Heart left ventricle (tissue), 16 donors: ENCODE results near the gene MICAL3. TPM values are rescaled to one million over a fixed set of nuclear protein-coding genes. Genes with fewer than 3 reads are reported as not detected.

Experiments
- ATAC-seq, 4 donors: fragments of 200-7000 bp; cut with Tn5 transposase; one replicate each; pipeline ENCODE4 v1.9.1; 2020 to 2022; ENCODE audit warnings: moderate library complexity in 4 of 4, mild to moderate bottlenecking in 3 of 4, moderate number of reproducible peaks in 1 of 4
- DNase-seq, 5 donors: peaks; one replicate each; pipeline ENCODE4 v3.0.0-alpha.2; 2020
- H3K27ac ChIP-seq, 12 donors: fragments of 200-600 bp; sonication (generic) in 4 of 12; one replicate each; pipeline versions ENCODE4 v1.5.0 to v1.8.0; 2016 to 2022; ENCODE audit warnings: mild to moderate bottlenecking in 2 of 12
- H3K27me3 ChIP-seq, 9 donors: fragments of 200-600 bp; sonication (generic) in 2 of 9; one replicate each; pipeline versions ENCODE4 v1.5.1 to v1.8.0; 2016 to 2022; ENCODE audit warnings: mild to moderate bottlenecking in 3 of 9
- H3K36me3 ChIP-seq, 9 donors: fragments of 200-600 bp; sonication (generic) in 2 of 9; one replicate each; pipeline versions ENCODE4 v1.5.0 to v1.8.0; 2018 to 2022; ENCODE audit warnings: mild to moderate bottlenecking in 2 of 9
- H3K4me1 ChIP-seq, 12 donors: fragments of 200-600 bp; sonication (generic) in 4 of 12; one replicate each; pipeline versions ENCODE4 v1.5.0 to v1.8.0; 2016 to 2022; ENCODE audit warnings: mild to moderate bottlenecking in 3 of 12
- H3K4me3 ChIP-seq, 12 donors: fragments of 200-600 bp; sonication (generic) in 4 of 12; one replicate each; pipeline versions ENCODE4 v1.5.0 to v1.8.0; 2017 to 2022; ENCODE audit warnings: mild to moderate bottlenecking in 9 of 12, moderate library complexity in 4 of 12
- H3K9me3 ChIP-seq, 12 donors: fragments of 200-600 bp; sonication (generic) in 4 of 12; one replicate each; pipeline versions ENCODE4 v1.5.0 to v1.8.0; 2016 to 2022; ENCODE audit warnings: mild to moderate bottlenecking in 1 of 12
- POLR2A ChIP-seq, 2 donors: fragments of 450-650 bp; IDR thresholded peaks; one replicate each; pipeline ENCODE4 v1.6.1; 2017; ENCODE audit warnings: antibody characterized with exemption in 2 of 2, mild to moderate bottlenecking in 2 of 2, moderate library complexity in 2 of 2
- WGBS, 4 donors: extraction: QIAGEN DNeasy Blood & Tissue Kit in 2 of 4; methylation state at CpG; one replicate each; pipeline versions ENCODE4 v1.1.5 to v1.1.7; 2013 to 2018; 5-methylcytosine and 5-hydroxymethylcytosine counted together
- intact Hi-C, 10 donors: fragments of 100-400 bp; cut with DNase I; formaldehyde crosslinking; loops; one replicate each; pipeline versions ENCODE4 v1.11.1 to v1.14.2; 2022
- polyA plus RNA-seq, 2 donors: library from polyadenylated mRNA; stranded (reverse); fragments of 200-250 nt; gene quantifications; one replicate each; pipeline ENCODE4 v1.2.3, GENCODE V29; 2013
- total RNA-seq, 9 donors: library from RNA; depleted of rRNA in 2 of 9; stranded (reverse); fragments of >200 nt in 2 of 9; fragmentation: NEBNext Ultra II Directional in 3 of 9; extraction: Animal tissue kit (Norgen Biotek cat#: 25700) in 3 of 9; gene quantifications; one replicate each; pipeline versions ENCODE4 v1.1.0 to v1.2.4, GENCODE V29; 2016 to 2023
- TF ChIP-seq, protein P1 (sequence below), 12 donors: fragments of 200-600 bp; sonication (generic) in 4 of 12; IDR thresholded peaks; one replicate each; pipeline versions ENCODE4 v1.5.0 to v1.8.0; 2018 to 2022; ENCODE audit warnings: antibody characterized with exemption in 12 of 12, mild to moderate bottlenecking in 5 of 12
- donor health status: ischemic (EF 13 %, LVEDD 7.1; RV severe dilation, severe dysfunction).
- donor health status: healthy with polysubstance abuse.
- donor health status: DM: no; HTN: yes; CAD: no.
- donor health status: DM: no; HTN: no; CAD: no.
- donor health status: ischemic (EF 25% LVEDD 6.9; RV normal size, moderate dysfunction).
- donor health status: ischemic (EF 25% LVEDD 5.7; RV mildly dilated, moderate dysfunction).
- donor health status: healthy.
- donor health status: DM: yes; HTN: yes; CAD: no.
- donor health status: ischemic (EF 35%, LVEDD 5.7; RV mildly dilated, moderate dysfunction).
- donor health status: nonischemic (EF 11% LVEDD 7.7; RV severe dilation, severe dysfunction).
- donor health status: DM: yes; HTN: yes; CAD: no.
- donor health status: PGD.
- donor health status: ischemic (EF 29% LVEDD 5.4; RV normal size, mild dysfunction).
- donor health status: nonischemic (EF 23%, LVEDD 6.1; RV moderate dilation, normal function).

The MICAL3 gene
- total and polyA plus RNA-seq, 11 donors, result 41.3 to 125 (median 83.3) TPM

DNA sequence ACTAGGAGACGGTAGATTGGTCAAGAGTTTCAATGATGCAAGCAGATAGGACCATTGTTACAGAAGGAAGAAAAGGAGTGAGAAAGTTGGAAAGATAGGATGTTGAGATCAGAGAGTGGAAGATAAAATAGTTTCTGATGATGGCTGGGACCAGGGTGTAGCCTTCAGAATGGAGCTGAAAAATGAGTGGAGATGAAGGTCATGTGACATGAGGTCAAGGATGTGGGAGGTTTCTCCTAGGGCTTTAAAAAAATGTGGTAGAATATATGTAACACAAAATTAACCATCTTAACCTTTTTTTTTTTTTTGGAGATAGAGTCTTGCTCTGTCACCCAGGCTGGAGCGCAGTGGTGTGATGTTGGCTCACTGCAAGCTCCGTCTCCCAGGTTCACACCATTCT lies 35.1 kb upstream of the MICAL3 start:
- Histone ChIP-seq H3K9me3 (no peaks in the 10 kb centered on the region), H3K27ac (no peak overlapping the region), H3K4me1 (peaks cover 0 to 41% (median 25%) of the 10 kb centered on the region in 12 donors), H3K4me3 (no peak overlapping the region), H3K36me3 (no peaks in the 10 kb centered on the region), H3K27me3 (no peaks in the 10 kb centered on the region)
- no peak for ATAC-seq
- DNase-seq, result no peak
- 93 to 95% (median 95%) methylated on average over 3 of the region's 3 CpGs for WGBS, 4 donors
- intact Hi-C loops, result no loop called here
- TF ChIP-seq POLR2A (IDR thresholded peaks at IDR 0.05), result no peak
- TF ChIP-seq, protein P1, sequence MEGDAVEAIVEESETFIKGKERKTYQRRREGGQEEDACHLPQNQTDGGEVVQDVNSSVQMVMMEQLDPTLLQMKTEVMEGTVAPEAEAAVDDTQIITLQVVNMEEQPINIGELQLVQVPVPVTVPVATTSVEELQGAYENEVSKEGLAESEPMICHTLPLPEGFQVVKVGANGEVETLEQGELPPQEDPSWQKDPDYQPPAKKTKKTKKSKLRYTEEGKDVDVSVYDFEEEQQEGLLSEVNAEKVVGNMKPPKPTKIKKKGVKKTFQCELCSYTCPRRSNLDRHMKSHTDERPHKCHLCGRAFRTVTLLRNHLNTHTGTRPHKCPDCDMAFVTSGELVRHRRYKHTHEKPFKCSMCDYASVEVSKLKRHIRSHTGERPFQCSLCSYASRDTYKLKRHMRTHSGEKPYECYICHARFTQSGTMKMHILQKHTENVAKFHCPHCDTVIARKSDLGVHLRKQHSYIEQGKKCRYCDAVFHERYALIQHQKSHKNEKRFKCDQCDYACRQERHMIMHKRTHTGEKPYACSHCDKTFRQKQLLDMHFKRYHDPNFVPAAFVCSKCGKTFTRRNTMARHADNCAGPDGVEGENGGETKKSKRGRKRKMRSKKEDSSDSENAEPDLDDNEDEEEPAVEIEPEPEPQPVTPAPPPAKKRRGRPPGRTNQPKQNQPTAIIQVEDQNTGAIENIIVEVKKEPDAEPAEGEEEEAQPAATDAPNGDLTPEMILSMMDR (IDR thresholded peaks at IDR 0.05), result no peak

DNA sequence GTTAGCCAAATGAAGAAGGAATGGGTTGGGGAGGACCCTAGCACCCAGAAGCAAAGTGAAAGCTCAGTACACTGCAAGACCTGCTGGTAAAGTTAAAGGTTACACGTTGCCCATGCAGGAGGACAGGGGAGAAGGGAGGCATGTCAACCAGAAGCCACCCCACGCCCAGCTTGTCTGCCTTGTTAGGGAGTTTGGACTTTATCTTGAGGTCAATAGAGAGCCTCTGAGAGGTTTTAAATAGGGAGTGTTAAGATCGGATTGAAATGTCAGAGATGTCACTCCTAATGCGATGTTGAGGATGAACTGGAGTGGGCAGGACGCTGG lies 34.7 kb upstream of the MICAL3 start:
- ATAC-seq (peak in 1 of 4 donors; percentile 23), DNase-seq (no peak)
- Histone ChIP-seq H3K27me3 (no peaks in the 10 kb centered on the region), H3K9me3 (no peaks in the 10 kb centered on the region), H3K36me3 (no peaks in the 10 kb centered on the region), H3K4me1 (peaks cover 0 to 41% (median 25%) of the 10 kb centered on the region in 12 donors), H3K27ac (peak overlapping the region in 1 of 12 donors; percentile 39), H3K4me3 (no peak overlapping the region)
- WGBS, 4 donors, result 74 to 81% (median 79%) methylated on average over 5 of the region's 5 CpGs
- TF ChIP-seq, protein P1 (IDR thresholded peaks at IDR 0.05), result no peak
- TF ChIP-seq POLR2A (IDR thresholded peaks at IDR 0.05), result no peak
- intact Hi-C loops, result no loop called here

DNA sequence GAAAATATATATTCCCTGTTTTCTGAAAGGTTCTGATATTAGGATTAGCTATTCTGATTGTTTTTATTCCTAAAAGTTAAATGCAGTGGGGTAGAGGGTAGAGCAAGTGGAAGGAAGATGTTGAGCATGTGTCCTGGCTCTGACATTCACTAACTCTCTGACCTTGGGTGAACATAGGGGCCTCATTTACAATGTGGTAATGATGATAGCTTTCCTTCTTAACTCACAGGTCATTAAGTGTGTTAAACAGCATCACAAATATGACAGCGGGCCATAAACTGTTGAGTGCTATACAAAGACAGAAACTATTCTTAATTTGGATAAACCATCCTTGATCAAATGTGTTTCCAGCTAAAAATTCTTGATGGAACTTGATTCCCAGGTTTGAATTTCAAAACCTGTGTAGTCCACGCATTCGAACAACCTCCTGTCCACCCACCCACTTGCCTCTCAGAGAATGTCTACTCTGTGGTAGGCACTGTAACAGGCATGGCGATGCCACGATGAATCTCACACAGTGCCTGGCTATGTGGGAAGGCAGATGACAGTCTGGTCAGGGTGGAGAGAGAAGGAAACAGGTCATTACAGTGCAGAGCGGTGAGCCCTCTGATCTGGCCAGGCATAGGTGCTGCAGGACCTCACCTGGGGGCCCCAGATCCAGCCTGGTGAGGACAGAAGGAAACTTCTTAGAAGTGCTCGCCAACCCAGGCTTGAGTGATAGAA lies 34.2 kb upstream of the MICAL3 start:
- peak in 2 of 4 donors; percentile 4 to 8 for ATAC-seq
- Histone ChIP-seq H3K27me3 (no peaks in the 10 kb centered on the region), H3K4me1 (peaks cover 0 to 41% (median 25%) of the 10 kb centered on the region in 12 donors), H3K36me3 (no peaks in the 10 kb centered on the region), H3K4me3 (no peak overlapping the region), H3K9me3 (no peaks in the 10 kb centered on the region), H3K27ac (peak overlapping the region in 2 of 12 donors; percentile 69 to 81)
- TF ChIP-seq, protein P1 (IDR thresholded peaks at IDR 0.05), result no peak
- TF ChIP-seq POLR2A (IDR thresholded peaks at IDR 0.05), result no peak
- intact Hi-C loops, result no loop called here
- WGBS, 4 donors, result 97 to 100% (median 98%) methylated on average over 7 of the region's 7 CpGs
- no peak for DNase-seq

DNA sequence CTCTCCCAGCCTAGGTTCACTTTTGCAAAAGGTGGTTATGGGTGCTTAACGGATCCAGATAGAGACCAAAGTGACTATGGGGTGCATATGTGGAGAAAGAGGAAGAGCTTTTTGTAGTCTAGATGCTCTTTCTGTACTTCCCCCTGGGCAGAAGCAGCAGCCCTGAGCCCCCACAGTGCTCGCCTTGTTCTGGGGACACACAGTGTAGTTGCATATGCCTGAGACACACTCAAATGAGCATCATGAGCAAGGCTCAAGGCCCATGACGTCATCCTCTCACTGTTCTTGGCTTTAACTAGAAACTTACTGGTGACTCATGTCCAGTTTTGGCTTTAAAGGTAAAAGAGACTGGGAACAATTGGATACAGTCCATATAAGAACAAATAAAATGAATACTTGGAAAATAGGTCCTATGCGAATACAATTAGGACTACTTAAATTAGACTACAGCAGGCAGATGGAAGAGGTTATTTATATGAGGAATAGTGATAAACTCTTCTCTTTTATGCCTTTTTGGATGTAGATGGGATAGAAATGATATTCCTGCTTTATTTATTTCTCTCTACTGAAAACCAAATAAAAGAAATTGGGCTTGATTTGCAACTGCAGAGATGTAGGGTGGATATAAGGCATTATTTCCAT lies 33.3 kb upstream of the MICAL3 start:
- WGBS, 4 donors, result 59 to 74% (median 64%) methylated on average over 4 of the region's 4 CpGs
- peaks cover 0 to 41% (median 25%) of the 10 kb centered on the region in 12 donors for H3K4me1 ChIP-seq
- intact Hi-C loops, result no loop called here
- H3K27me3 ChIP-seq, result no peaks in the 10 kb centered on the region
- no peak for TF ChIP-seq POLR2A (IDR thresholded peaks at IDR 0.05)
- TF ChIP-seq, protein P1 (IDR thresholded peaks at IDR 0.05), result no peak
- H3K4me3 ChIP-seq, result no peak overlapping the region
- peak in 3 of 4 donors; percentile 65 to 88 (median 78) for ATAC-seq
- no peaks in the 10 kb centered on the region for H3K9me3 ChIP-seq
- no peaks in the 10 kb centered on the region for H3K36me3 ChIP-seq
- H3K27ac ChIP-seq, result peak overlapping the region in 3 of 12 donors; percentile 15 to 81 (median 69)
- DNase-seq, result peak in 4 of 5 donors; percentile 65 to 83 (median 70)
